Activated T-helper 2 cell treated with anti-CD3 and anti-CD28 coated beads, Interferon-gamma antibody, Interleukin-2, Interleukin-4, amounts not matched to agents 10 μg/mL and 5 μg/mL and 100 μg/mL, durations not matched to agents 14 hours and 24 hours and 36 hours (primary cell): ENCODE data around the gene MYEOV. TPM values are rescaled to one million over a fixed set of nuclear protein-coding genes. Genes with fewer than 3 reads are reported as not detected.

Source experiments
- DNase-seq: peaks from one replicate; pipeline ENCODE4 v3.0.0; 2021; ENCODE audit warnings: low spot score
- H3K27ac Mint-ChIP-seq: one replicate; pipeline ENCODE4 v1.8.0; 2021; ENCODE audit warnings: mixed read lengths
- H3K27me3 Mint-ChIP-seq: one replicate; pipeline ENCODE4 v1.8.0; 2021; ENCODE audit warnings: low read depth, mixed read lengths
- H3K36me3 Mint-ChIP-seq: one replicate; pipeline ENCODE4 v1.8.0; 2021; ENCODE audit warnings: low read depth, mixed read lengths
- H3K4me1 Mint-ChIP-seq: one replicate; pipeline ENCODE4 v1.8.0; 2021; ENCODE audit warnings: low read depth, mixed read lengths
- H3K4me3 Mint-ChIP-seq: one replicate; pipeline ENCODE4 v1.8.0; 2021; ENCODE audit warnings: low read depth, mild to moderate bottlenecking, moderate library complexity, mixed read lengths
- H3K9me3 Mint-ChIP-seq: one replicate; pipeline ENCODE4 v1.8.0; 2021; ENCODE audit warnings: mixed read lengths
- intact Hi-C: fragments of 100-400 bp; cut with micrococcal nuclease; formaldehyde crosslinking; loops from one replicate; pipeline ENCODE4 v1.15.1; 2023
- total RNA-seq: library from RNA; stranded (reverse); gene quantifications from 2 replicates; pipeline ENCODE4 v1.2.3, GENCODE V29; 2022

Gene MYEOV
- total RNA-seq, 1 donor from 2014 or later = 0.09 TPM

GRCh38 chr11:69310351-69310750 lies 16.4 kb downstream of the MYEOV start:
- DNase-seq = no peak
- H3K4me3 Mint-ChIP-seq = no peak overlapping the region
- no peak overlapping the region for H3K27ac Mint-ChIP-seq
- H3K4me1 Mint-ChIP-seq = peaks cover 14% of the 10 kb centered on the region
- intact Hi-C loops = no loop called here
- no peaks in the 10 kb centered on the region for H3K27me3 Mint-ChIP-seq
- no peaks in the 10 kb centered on the region for H3K9me3 Mint-ChIP-seq
- H3K36me3 Mint-ChIP-seq = no peaks in the 10 kb centered on the region

GRCh38 chr11:69310934-69311766 lies 17.2 kb downstream of the MYEOV start:
- Mint-ChIP-seq H3K27ac (peak overlapping the region; percentile 81), H3K4me1 (peaks cover 14% of the 10 kb centered on the region), H3K9me3 (no peaks in the 10 kb centered on the region), H3K27me3 (no peaks in the 10 kb centered on the region), H3K36me3 (no peaks in the 10 kb centered on the region), H3K4me3 (no peak overlapping the region)
- intact Hi-C loops = loop anchor here (1.0 kb wide), 1 partner anchor 10 kb away; no protein-coding TSS in a partner anchor
- DNase-seq = no peak

- Mint-ChIP-seq H3K27me3 (no peaks in the 10 kb centered on the region), H3K9me3 (no peaks in the 10 kb centered on the region), H3K27ac (peak overlapping the region; percentile 81), H3K36me3 (no peaks in the 10 kb centered on the region), H3K4me3 (no peak overlapping the region), H3K4me1 (peaks cover 14% of the 10 kb centered on the region)
- no peak for DNase-seq
- intact Hi-C loops = loop anchor here (1.0 kb wide), 1 partner anchor 11 kb away; no protein-coding TSS in a partner anchor
Observed at GRCh38 chr11:69311767-69312385, 17.9 kb downstream of the MYEOV start.

GRCh38 chr11:69312453-69313404 lies 18.8 kb downstream of the MYEOV start:
- no peaks in the 10 kb centered on the region for H3K36me3 Mint-ChIP-seq
- no peak for DNase-seq
- intact Hi-C loops = no loop called here
- no peak overlapping the region for H3K4me3 Mint-ChIP-seq
- peaks cover 4% of the 10 kb centered on the region for H3K9me3 Mint-ChIP-seq
- no peaks in the 10 kb centered on the region for H3K27me3 Mint-ChIP-seq
- peaks cover 18% of the 10 kb centered on the region for H3K4me1 Mint-ChIP-seq
- H3K27ac Mint-ChIP-seq = no peak overlapping the region

GRCh38 chr11:69313992-69314391 lies 20.0 kb downstream of the MYEOV start:
- Mint-ChIP-seq H3K27me3 (no peaks in the 10 kb centered on the region), H3K4me3 (no peak overlapping the region), H3K27ac (no peak overlapping the region), H3K4me1 (peaks cover 20% of the 10 kb centered on the region), H3K36me3 (no peaks in the 10 kb centered on the region), H3K9me3 (peaks cover 6% of the 10 kb centered on the region)
- intact Hi-C loops = no loop called here
- no peak for DNase-seq

- Mint-ChIP-seq H3K36me3 (no peaks in the 10 kb centered on the region), H3K4me3 (no peak overlapping the region), H3K9me3 (peaks cover 6% of the 10 kb centered on the region), H3K27me3 (no peaks in the 10 kb centered on the region), H3K4me1 (peaks cover 22% of the 10 kb centered on the region), H3K27ac (no peak overlapping the region)
- intact Hi-C loops = no loop called here
- no peak for DNase-seq
Observed at GRCh38 chr11:69314555-69314954, 20.6 kb downstream of the MYEOV start.

GRCh38 chr11:69316956-69317355 lies 23.0 kb downstream of the MYEOV start:
- intact Hi-C loops = loop anchor here (2.0 kb wide), 1 partner anchor 20 kb away; no protein-coding TSS in a partner anchor
- no peak for DNase-seq
- Mint-ChIP-seq H3K36me3 (no peaks in the 10 kb centered on the region), H3K27me3 (no peaks in the 10 kb centered on the region), H3K4me3 (no peak overlapping the region), H3K9me3 (peaks cover 6% of the 10 kb centered on the region), H3K4me1 (peaks cover 12% of the 10 kb centered on the region), H3K27ac (peak overlapping the region; percentile 17)

- H3K4me3 Mint-ChIP-seq = no peak overlapping the region
- no peaks in the 10 kb centered on the region for H3K36me3 Mint-ChIP-seq
- intact Hi-C loops = loop anchor here (2.0 kb wide), 1 partner anchor 21 kb away; no protein-coding TSS in a partner anchor
- peaks cover 10% of the 10 kb centered on the region for H3K4me1 Mint-ChIP-seq
- peaks cover 6% of the 10 kb centered on the region for H3K9me3 Mint-ChIP-seq
- H3K27ac Mint-ChIP-seq = peak overlapping the region; percentile 73
- no peak for DNase-seq
- H3K27me3 Mint-ChIP-seq = no peaks in the 10 kb centered on the region
Observed at GRCh38 chr11:69317401-69318092, 23.6 kb downstream of the MYEOV start.

GRCh38 chr11:69318093-69318420 lies 24.1 kb downstream of the MYEOV start:
- H3K36me3 Mint-ChIP-seq = no peaks in the 10 kb centered on the region
- peaks cover 10% of the 10 kb centered on the region for H3K4me1 Mint-ChIP-seq
- H3K9me3 Mint-ChIP-seq = peaks cover 6% of the 10 kb centered on the region
- intact Hi-C loops = no loop called here
- H3K27me3 Mint-ChIP-seq = no peaks in the 10 kb centered on the region
- H3K4me3 Mint-ChIP-seq = no peak overlapping the region
- no peak for DNase-seq
- H3K27ac Mint-ChIP-seq = peak overlapping the region; percentile 73

GRCh38 chr11:69319255-69320106 lies 25.5 kb downstream of the MYEOV start:
- H3K9me3 Mint-ChIP-seq = peaks cover 6% of the 10 kb centered on the region
- H3K27ac Mint-ChIP-seq = no peak overlapping the region
- intact Hi-C loops = no loop called here
- DNase-seq = no peak
- H3K4me3 Mint-ChIP-seq = no peak overlapping the region
- H3K36me3 Mint-ChIP-seq = no peaks in the 10 kb centered on the region
- peaks cover 10% of the 10 kb centered on the region for H3K4me1 Mint-ChIP-seq
- no peaks in the 10 kb centered on the region for H3K27me3 Mint-ChIP-seq

GRCh38 chr11:69320326-69320725 lies 26.4 kb downstream of the MYEOV start:
- Mint-ChIP-seq H3K27me3 (no peaks in the 10 kb centered on the region), H3K36me3 (no peaks in the 10 kb centered on the region), H3K4me3 (no peak overlapping the region), H3K9me3 (peaks cover 6% of the 10 kb centered on the region), H3K4me1 (peaks cover 10% of the 10 kb centered on the region), H3K27ac (no peak overlapping the region)
- intact Hi-C loops = no loop called here
- DNase-seq = no peak
